C4-2B (cell line): ENCODE results near the gene PROSER2.

Source experiments
- H3K27ac ChIP-seq: fragments of 450-650 bp; 2 replicates; pipeline ENCODE4 v1.5.1; 2017
- ZFX ChIP-seq: fragments of 450-650 bp; IDR thresholded peaks from 2 replicates; pipeline ENCODE4 v1.6.1; 2017
- TF ChIP-seq, protein P1 (sequence below): fragments of 450-650 bp; conservative IDR thresholded peaks from 2 replicates; pipeline ENCODE4 v1.5.1; 2017; ENCODE audit warnings: mild to moderate bottlenecking

The PROSER2 gene

DNA sequence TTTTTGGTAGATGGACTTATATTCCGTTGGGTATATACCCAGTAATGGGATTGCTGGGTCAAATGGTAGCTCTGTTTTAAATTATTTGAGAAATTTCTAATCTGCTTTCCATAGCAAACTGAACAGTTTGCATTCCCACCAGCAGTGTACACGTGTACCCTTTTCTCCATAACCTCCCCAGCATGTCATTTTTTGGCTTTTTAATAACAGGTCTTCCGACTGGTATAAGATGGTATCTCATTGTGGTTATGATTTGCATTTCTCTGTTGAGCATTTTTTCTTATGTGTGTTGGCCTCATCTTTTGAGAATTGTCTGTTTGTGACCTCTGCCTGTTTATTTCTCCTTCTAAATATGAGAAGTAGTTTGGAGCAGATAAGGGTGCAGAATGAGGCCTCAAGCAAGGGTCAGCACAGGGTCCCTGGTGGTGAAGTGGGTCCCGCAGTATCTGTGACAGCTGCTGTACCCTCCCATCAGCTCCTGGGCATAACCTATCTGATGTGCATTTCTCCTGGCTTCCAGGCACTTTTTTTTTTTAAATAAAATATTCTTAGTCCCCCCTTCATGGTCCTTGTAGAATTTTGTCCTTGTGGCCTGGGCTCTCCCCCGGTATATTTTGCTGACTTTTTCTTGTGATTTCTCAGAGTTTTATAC lies 73.5 kb downstream of the PROSER2 start:
- TF ChIP-seq ZFX: no peak
- TF ChIP-seq, protein P1, sequence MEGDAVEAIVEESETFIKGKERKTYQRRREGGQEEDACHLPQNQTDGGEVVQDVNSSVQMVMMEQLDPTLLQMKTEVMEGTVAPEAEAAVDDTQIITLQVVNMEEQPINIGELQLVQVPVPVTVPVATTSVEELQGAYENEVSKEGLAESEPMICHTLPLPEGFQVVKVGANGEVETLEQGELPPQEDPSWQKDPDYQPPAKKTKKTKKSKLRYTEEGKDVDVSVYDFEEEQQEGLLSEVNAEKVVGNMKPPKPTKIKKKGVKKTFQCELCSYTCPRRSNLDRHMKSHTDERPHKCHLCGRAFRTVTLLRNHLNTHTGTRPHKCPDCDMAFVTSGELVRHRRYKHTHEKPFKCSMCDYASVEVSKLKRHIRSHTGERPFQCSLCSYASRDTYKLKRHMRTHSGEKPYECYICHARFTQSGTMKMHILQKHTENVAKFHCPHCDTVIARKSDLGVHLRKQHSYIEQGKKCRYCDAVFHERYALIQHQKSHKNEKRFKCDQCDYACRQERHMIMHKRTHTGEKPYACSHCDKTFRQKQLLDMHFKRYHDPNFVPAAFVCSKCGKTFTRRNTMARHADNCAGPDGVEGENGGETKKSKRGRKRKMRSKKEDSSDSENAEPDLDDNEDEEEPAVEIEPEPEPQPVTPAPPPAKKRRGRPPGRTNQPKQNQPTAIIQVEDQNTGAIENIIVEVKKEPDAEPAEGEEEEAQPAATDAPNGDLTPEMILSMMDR: no peak
- no peak overlapping the region for H3K27ac ChIP-seq

GRCh38 chr10:11898033-11898371 lies 74.8 kb downstream of the PROSER2 start:
- TF ChIP-seq ZFX: no peak
- TF ChIP-seq, protein P1: no peak
- H3K27ac ChIP-seq: no peak overlapping the region

DNA sequence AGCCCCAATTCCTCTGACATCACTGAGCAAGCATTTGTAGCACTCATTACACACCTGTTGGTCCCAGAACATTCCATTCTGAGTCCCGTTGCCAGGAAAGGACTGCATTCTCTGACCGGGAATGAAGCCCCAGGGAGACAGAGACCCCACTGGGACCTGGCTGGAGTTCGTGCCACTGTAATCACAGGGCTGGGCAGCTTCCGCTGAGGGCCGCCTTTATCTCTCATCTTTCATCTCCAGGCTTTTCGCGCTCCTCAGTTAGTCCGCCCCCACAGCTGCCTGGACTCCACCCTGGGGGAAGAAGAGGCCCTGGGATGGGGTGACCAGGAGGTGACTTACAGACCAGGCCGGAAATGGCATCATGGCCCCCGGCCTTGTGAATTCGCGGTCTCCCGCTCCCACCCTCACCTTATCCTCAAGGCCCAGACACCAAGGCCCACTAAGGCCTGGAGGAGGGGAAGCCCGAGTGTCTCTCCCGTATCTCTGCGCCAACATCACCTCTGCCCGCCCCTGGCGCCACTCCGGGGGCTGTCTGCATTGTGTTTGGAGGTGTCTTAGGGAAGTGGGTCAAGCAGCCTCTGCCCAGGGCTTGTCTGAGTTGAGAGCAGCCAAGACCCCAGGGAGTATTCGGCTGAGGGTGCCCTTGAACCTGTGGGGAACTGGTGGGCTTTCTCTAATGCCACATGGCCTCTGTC lies 75.4 kb downstream of the PROSER2 start:
- TF ChIP-seq ZFX: no peak
- TF ChIP-seq, protein P1: no peak
- no peak overlapping the region for H3K27ac ChIP-seq

DNA sequence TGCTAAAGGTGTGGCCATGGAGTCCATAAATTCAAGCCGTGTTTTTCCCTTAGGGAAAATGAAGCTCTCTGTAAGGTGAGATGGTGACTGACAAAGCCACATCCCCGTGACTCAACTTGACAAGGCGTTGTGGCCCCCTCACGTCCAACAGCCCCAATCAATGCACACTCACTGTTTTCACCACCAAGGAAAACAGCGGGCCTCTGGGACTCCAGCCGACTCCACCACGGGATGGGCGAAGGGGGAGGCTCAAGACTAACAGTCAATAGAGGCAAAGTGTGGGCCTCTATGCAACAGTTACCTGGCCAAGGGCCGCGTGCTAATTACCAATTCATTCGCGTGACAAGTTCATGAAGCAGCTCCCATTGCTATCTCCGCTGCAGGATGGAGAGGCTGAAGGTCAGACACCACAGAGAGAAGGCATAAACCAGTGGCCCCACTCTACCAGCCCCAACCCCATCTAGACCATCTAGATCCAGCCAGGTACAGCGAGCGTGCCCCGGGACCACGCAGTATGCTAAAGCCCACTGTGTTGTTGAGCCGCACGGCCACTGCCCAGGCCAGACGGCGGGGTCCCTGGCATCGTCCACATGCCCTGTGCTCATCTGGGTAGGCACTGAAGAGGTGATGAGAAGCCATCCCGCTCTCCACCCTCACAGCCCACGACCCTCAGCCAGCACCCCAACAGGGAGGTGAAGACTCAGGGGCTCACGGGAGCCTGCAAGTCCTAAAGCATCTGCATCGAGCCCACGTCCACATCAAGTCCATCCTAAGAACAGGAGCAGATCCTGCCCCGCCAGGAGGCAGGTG lies 76.1 kb downstream of the PROSER2 start:
- TF ChIP-seq ZFX: no peak
- TF ChIP-seq, protein P1: no peak
- H3K27ac ChIP-seq: no peak overlapping the region

GRCh38 chr10:11901036-11901301 lies 77.8 kb downstream of the PROSER2 start:
- TF ChIP-seq, protein P1: no peak
- TF ChIP-seq ZFX: no peak
- no peak overlapping the region for H3K27ac ChIP-seq

DNA sequence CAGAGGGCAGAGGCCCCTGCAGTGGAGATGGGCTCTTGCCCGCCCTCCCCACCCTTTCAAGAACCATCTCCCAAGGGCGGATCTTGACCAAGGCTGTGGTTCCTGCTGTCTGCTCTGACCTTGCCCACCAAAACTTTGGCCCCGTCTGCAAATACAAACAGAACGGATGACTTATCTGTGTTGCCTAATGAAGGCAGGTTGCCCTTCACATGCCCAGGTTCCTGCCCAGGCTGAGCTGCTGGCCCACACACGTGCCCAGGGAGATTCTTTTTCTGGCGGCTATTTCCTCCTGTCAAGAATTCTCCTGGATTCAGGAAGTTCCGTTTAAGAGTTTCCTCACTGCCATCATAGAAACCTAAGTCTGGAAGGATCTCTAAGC lies 78.3 kb downstream of the PROSER2 start:
- H3K27ac ChIP-seq: no peak overlapping the region

More for the DNA sequence above, 78.3 kb downstream of the PROSER2 start:
- TF ChIP-seq ZFX: no peak
- TF ChIP-seq, protein P1: no peak
